Measurements from ENCODE around the gene MRPL17. TPM values are rescaled to one million over a fixed set of nuclear protein-coding genes. Genes with fewer than 3 reads are reported as not detected.

MRPL17 gene
- polyA plus RNA-seq, 3 donors, result 8.0 to 14.0 (median 12.8) TPM

- DNase-seq, result no peak
- Histone ChIP-seq H3K4me2 (replicated peaks; ENCODE audit: extremely low read depth, low read length, poor library complexity, severe bottlenecking) (no peak overlapping the region), H3K4me1 (ENCODE audit: control insufficient read depth in 1 of 2, insufficient read depth in 2 of 2, low read length in 2 of 2) (peaks cover 0 to 7% of the 10 kb centered on the region in 2 donors), H3K4me3 (replicated peaks in 1 of 3; ENCODE audit: low read depth in 2 of 3, low read length in 3 of 3) (no peak overlapping the region), H3K9me3 (replicated peaks in 1 of 2; ENCODE audit: control insufficient read depth in 1 of 2, insufficient read depth in 1 of 2, low read length in 2 of 2) (peaks cover 0 to 3% of the 10 kb centered on the region in 2 donors), H3K27me3 (ENCODE audit: control insufficient read depth in 2 of 2, insufficient read depth in 2 of 2, low read length in 2 of 2) (no peaks in the 10 kb centered on the region), H2AFZ (ENCODE audit: insufficient read depth, low read depth, low read length, poor library complexity, severe bottlenecking) (no peak overlapping the region), H3K79me2 (ENCODE audit: insufficient read depth, low read length) (peaks cover 23% of the 10 kb centered on the region), H4K20me1 (ENCODE audit: insufficient read depth, low read length) (peaks cover 76% of the 10 kb centered on the region), H3K36me3 (replicated peaks in 1 of 2; ENCODE audit: control insufficient read depth in 1 of 2, insufficient read depth in 2 of 2, low read length in 2 of 2) (peaks cover 3 to 38% of the 10 kb centered on the region in 2 donors), H3K9ac (ENCODE audit: insufficient read depth, low read length, poor library complexity, severe bottlenecking) (no peak overlapping the region), H3K27ac (ENCODE audit: low read depth in 1 of 2, low read length in 2 of 2) (no peak overlapping the region)
- WGBS (ENCODE audit: insufficient coverage), result no CpG with 5 or more reads among the region's 1 CpG
- peaks cover 29% of the 10 kb centered on the region for H3K4me1 Mint-ChIP-seq
- intact Hi-C loops (cut with micrococcal nuclease), result no loop called here
- TF ChIP-seq, protein P1, sequence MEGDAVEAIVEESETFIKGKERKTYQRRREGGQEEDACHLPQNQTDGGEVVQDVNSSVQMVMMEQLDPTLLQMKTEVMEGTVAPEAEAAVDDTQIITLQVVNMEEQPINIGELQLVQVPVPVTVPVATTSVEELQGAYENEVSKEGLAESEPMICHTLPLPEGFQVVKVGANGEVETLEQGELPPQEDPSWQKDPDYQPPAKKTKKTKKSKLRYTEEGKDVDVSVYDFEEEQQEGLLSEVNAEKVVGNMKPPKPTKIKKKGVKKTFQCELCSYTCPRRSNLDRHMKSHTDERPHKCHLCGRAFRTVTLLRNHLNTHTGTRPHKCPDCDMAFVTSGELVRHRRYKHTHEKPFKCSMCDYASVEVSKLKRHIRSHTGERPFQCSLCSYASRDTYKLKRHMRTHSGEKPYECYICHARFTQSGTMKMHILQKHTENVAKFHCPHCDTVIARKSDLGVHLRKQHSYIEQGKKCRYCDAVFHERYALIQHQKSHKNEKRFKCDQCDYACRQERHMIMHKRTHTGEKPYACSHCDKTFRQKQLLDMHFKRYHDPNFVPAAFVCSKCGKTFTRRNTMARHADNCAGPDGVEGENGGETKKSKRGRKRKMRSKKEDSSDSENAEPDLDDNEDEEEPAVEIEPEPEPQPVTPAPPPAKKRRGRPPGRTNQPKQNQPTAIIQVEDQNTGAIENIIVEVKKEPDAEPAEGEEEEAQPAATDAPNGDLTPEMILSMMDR (IDR thresholded peaks at IDR 0.05), result no peak
- H3K27ac Mint-ChIP-seq, result peak overlapping the region in 1 of 7 donors; percentile 42
- no peak overlapping the region for H3K4me3 Mint-ChIP-seq
- H3K9me3 Mint-ChIP-seq, result peaks cover 0 to 9% (median 5%) of the 10 kb centered on the region in 7 donors
- peaks cover 0 to under 1% (median 0%) of the 10 kb centered on the region in 3 donors for H3K27me3 Mint-ChIP-seq (ENCODE audit: low read depth in 3 of 3)
- H3K36me3 Mint-ChIP-seq, result peaks cover 55 to 57% of the 10 kb centered on the region in 2 donors
Observed at GRCh38 chr11:6724013-6724412, 40.9 kb upstream of the MRPL17 start.

- H3K36me3 ChIP-seq (replicated peaks in 1 of 2; ENCODE audit: control insufficient read depth in 1 of 2, insufficient read depth in 2 of 2, low read length in 2 of 2), result peaks cover 3 to 38% of the 10 kb centered on the region in 2 donors
- H3K27ac Mint-ChIP-seq, result peak overlapping the region in 4 of 7 donors; percentile 6 to 38 (median 20)
- peaks cover 70% of the 10 kb centered on the region for H4K20me1 ChIP-seq (ENCODE audit: insufficient read depth, low read length)
- no peak overlapping the region for H3K9ac ChIP-seq (ENCODE audit: insufficient read depth, low read length, poor library complexity, severe bottlenecking)
- no peak overlapping the region for H3K4me2 ChIP-seq (replicated peaks; ENCODE audit: extremely low read depth, low read length, poor library complexity, severe bottlenecking)
- peaks cover 28% of the 10 kb centered on the region for H3K4me1 Mint-ChIP-seq
- H3K27me3 ChIP-seq (ENCODE audit: control insufficient read depth in 2 of 2, insufficient read depth in 2 of 2, low read length in 2 of 2), result no peaks in the 10 kb centered on the region
- H3K9me3 Mint-ChIP-seq, result peaks cover 0 to 12% (median 6%) of the 10 kb centered on the region in 7 donors
- WGBS (ENCODE audit: insufficient coverage), result no CpG with 5 or more reads among the region's 1 CpG
- peaks cover 6 to 7% of the 10 kb centered on the region in 2 donors for H3K4me1 ChIP-seq (ENCODE audit: control insufficient read depth in 1 of 2, insufficient read depth in 2 of 2, low read length in 2 of 2)
- H3K27ac ChIP-seq (ENCODE audit: low read depth in 1 of 2, low read length in 2 of 2), result peak overlapping the region in 1 of 2 donors; percentile 13
- no peak overlapping the region for H2AFZ ChIP-seq (ENCODE audit: insufficient read depth, low read depth, low read length, poor library complexity, severe bottlenecking)
- H3K79me2 ChIP-seq (ENCODE audit: insufficient read depth, low read length), result peaks cover 16% of the 10 kb centered on the region
- H3K36me3 Mint-ChIP-seq, result peaks cover 40 to 43% of the 10 kb centered on the region in 2 donors
- H3K4me3 Mint-ChIP-seq, result no peak overlapping the region
- no peaks in the 10 kb centered on the region for H3K27me3 Mint-ChIP-seq (ENCODE audit: low read depth in 3 of 3)
- TF ChIP-seq, protein P1 (IDR thresholded peaks at IDR 0.05), result no peak
- intact Hi-C loops (cut with micrococcal nuclease), result no loop called here
- no peaks in the 10 kb centered on the region for H3K9me3 ChIP-seq (replicated peaks in 1 of 2; ENCODE audit: control insufficient read depth in 1 of 2, insufficient read depth in 1 of 2, low read length in 2 of 2)
- no peak for DNase-seq
- no peak overlapping the region for H3K4me3 ChIP-seq (replicated peaks in 1 of 3; ENCODE audit: low read depth in 2 of 3, low read length in 3 of 3)
Observed at GRCh38 chr11:6721343-6721742, 38.2 kb upstream of the MRPL17 start.

Data from CD14-positive monocyte (primary cell).